GM21390 (cell line): ENCODE data around the gene SHC1.

Source experiments
- ATAC-seq: cut with Tn5 transposase; IDR thresholded peaks from one replicate; pipeline ENCODE4 v1.9.1; 2021; ENCODE audit not compliant: unreplicated experiment

Gene SHC1, protein sequence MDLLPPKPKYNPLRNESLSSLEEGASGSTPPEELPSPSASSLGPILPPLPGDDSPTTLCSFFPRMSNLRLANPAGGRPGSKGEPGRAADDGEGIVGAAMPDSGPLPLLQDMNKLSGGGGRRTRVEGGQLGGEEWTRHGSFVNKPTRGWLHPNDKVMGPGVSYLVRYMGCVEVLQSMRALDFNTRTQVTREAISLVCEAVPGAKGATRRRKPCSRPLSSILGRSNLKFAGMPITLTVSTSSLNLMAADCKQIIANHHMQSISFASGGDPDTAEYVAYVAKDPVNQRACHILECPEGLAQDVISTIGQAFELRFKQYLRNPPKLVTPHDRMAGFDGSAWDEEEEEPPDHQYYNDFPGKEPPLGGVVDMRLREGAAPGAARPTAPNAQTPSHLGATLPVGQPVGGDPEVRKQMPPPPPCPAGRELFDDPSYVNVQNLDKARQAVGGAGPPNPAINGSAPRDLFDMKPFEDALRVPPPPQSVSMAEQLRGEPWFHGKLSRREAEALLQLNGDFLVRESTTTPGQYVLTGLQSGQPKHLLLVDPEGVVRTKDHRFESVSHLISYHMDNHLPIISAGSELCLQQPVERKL

DNA sequence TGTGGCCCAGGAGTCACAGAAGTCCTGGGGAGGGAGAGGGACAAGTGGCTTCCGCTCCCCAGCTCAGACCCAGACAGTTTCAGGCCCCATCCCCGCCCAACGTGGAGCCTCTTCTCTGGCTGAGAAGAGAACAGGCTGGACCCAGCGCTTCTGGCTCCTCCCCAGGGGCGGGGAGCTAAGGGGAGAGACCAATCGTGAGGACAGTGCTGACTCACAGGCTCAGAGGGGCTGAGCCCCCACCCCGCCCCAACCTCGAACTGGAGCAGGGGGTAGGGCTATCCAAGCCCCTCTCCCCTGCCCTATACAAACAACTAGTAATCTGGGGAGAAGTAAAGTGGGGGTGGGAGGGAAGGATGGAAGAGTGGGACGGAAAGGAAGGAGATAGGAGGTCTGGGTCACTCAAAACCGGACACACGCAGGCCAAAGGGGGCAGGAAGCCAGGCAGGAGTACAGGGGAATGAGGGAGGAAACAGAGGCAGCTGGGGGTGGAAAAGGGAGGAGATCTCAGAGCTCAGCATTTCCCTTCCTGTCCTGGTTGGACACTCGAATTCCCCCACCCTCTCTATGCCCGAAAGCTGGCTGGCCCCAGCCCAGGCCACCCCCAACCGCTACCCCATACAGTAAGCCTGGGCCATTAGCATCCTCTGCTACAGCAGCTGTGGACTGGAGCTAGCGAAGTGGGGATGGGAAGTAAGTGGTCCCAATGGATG is at the start of gene SHC1:
Gene SHC1, minus strand, starts transcription at position 117 of the 710 bp plus-strand sequence. CDS start 221 bp downstream, outside the sequence.
- no peak for ATAC-seq

DNA sequence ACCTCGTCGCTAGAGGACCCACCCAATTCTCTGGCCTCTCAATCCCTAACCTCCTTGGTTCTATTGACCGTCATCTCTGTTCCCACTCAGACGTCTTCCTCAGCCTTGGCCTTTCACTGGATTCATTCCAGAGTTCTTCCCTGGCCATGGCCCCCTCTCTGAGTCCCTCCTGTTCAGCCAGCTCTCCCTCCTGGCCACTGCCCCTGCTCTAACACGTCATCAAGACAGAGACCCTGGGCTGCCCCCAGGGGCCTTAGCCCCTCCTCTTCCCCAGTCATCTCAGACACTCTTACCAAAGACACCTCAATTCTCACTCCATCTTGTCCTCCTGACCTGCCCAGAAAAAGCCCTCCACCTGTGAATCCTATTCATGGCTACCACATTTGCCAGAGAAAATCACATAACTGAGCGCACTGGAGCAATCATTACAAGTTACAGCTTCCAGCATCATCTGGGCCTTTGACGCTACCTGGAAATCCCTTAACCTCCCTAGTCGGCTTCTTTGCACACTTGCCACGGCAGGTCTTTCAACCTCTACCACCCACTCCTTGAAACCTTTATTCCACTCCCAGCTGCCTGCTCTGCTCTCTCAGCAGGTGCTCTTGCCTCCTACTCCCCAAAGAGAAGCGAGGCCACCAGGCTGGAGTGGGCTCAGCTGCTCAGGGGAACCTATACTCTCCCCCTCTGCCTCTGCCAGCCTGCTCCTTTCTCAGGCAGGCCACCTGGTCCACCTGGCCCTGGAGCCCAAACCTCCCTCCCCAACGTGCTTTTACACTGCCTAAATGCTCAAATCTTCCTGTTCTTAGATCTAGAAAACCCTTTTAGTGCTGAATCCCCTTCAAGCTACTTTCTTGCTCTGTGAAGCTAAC is 49.1 kb upstream of the SHC1 start:
- no peak for ATAC-seq

DNA sequence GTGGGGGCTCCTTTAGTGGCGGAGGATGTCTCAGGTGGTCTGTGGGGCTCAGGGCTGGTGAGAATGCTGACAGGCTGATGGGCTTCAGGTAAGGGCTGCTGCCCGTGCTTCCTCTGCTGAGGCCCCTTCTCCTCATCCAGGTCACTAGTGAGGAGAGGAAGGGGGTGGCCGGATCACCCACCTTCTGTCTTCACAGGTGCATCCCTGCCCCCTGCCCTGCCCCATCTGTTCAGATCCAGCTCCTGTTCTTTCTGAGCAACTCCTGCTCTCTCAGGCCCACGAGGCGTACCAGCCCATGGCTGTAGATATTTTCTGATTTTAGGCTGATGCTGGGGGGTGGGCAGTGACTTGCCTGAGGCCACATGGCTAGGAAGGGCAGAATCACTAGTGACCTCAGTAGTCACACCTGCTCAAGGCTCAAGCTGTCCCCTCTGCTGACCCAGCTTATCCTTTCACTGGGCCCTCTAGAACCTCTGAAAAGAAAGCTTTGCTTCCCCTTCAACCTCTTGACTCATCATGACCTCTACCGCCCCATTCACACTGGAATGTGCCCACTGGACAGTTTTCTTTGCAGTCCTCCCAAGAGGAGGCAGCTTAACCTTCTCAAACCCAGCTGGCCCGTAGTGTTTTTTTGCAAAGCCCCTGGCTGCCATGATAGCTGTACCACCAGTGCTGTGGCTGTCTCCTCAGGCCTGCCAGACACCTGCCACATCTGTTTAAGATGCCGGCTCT is 48.2 kb upstream of the SHC1 start:
- no peak for ATAC-seq

DNA sequence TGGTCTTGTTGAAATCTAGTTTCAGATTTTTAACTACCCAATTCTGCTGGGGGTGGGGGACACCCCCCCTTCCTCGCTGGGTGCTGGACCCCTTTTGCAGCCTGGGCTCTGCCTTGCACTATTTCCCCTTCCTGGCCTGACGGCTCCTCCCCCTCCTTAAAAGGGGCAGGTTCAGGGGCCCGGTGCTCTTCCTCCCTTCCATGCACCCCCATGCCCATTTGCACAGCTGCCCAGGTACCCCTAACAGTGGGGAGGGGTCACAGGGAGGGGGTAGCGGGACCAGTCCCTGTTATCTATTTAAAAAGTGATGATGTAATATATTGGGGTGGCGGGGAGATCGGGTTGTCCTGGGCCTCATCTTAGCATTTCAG is 47.4 kb upstream of the SHC1 start:
- ATAC-seq: no peak

DNA sequence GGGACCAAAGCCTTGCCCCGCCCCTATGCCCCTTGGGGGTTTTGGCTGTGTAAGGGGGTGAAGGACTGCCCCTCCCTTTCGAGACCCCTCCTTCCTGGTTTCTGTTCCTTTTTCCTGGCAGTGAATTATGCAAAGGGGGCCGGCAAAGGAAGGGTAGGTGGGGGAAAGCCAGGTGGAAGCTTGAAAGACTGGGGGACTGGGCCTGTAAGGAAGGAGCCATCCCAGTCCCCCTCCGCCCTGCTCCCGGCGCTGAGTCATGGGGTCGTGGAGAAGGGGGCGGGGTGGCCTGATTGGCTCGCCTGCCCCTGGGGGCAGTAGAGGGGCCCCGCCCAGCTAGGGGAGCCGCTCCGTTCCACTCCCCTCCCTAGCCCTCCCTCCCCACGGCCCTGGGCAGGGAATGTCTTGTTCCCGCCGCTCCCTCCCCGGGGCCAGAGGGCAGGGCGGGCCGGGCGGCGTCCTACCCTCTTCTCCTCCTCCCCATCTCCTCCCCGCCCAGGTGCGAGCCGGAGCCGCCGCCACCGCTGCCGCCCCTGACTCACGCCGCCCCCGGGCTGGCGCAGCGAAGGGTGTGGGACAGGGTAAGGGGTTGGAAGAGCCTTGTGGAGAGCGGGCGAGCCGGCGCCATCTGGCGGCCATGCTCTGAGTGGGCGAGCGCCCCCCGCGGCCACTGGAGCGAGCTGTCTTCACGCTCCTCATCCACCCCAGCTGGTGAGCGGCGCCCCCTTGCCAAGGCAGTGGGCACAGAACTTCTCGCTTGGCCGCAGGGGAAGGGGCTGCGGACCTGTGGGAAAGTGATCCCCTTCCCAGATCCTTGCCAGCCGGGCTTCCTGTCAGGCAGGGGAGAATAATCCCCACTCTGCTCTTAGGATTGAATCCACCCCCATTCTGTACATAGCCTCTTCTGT is 46.7 kb upstream of the SHC1 start:
- ATAC-seq: peak; percentile 80

DNA sequence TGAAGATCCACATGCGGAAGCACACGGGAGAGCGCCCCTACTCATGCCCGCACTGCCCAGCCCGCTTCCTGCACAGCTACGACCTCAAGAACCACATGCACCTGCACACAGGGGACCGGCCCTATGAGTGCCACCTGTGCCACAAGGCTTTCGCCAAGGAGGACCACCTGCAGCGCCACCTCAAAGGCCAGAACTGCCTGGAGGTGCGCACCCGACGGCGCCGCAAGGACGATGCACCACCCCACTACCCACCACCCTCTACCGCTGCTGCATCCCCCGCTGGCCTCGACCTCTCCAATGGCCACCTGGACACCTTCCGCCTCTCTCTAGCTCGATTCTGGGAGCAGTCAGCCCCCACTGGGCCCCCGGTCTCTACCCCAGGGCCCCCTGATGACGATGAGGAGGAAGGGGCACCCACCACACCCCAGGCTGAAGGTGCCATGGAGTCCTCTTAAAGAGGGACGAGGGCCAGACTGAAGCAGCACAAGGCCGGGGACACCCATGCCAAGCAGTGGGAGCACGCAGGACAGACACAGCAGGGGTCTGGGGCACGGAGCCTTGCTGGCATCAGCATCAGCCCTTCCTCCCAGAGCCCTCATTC is 45.8 kb upstream of the SHC1 start:
- no peak for ATAC-seq

DNA sequence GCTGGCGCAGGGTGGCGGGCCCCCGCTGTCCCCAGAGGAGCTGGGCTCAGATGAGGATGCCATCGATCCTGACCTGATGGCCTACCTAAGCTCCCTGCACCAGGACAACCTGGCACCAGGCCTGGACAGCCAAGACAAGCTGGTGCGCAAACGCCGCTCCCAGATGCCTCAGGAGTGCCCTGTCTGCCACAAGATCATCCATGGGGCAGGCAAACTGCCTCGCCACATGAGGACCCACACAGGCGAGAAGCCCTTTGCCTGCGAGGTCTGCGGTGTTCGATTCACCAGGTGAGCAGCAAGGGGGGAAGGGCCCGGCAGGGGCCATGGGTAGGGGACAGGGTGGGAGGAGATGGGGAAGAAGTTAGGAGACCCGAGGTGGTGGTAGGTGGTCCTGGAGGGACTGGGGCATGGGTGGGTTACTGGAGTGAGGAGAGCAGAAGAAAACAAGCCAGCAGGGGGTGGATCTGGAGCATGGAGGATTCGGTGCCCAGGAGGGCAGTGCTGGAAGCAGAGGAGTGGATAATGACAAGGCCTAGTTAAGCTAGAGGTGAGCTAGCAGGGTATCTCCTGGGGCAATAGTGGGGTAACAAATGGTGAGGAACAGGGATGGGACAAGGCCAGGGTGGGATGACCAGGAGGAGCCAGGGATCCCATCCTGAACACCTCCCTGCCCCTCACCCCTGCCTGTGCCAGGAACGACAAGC is 45.1 kb upstream of the SHC1 start:
- no peak for ATAC-seq

DNA sequence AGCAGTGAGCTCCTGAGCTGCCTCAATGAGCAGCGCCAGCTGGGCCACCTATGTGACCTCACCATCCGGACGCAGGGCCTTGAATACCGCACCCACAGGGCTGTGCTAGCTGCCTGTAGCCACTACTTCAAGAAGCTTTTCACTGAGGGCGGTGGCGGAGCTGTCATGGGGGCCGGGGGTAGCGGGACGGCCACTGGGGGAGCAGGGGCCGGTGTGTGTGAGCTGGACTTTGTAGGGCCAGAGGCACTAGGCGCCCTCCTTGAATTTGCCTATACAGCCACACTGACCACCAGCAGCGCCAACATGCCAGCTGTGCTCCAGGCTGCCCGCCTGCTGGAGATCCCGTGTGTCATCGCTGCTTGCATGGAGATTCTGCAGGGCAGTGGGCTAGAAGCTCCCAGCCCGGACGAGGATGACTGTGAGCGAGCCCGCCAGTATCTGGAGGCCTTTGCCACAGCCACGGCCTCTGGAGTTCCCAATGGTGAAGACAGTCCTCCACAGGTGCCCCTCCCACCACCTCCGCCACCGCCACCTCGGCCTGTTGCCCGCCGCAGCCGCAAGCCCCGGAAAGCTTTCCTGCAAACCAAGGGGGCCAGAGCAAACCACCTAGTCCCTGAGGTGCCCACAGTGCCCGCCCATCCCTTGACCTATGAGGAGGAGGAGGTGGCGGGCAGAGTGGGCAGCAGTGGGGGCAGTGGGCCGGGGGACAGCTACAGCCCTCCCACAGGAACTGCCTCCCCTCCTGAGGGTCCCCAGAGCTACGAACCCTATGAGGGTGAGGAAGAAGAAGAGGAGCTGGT is 44.4 kb upstream of the SHC1 start:
- no peak for ATAC-seq

DNA sequence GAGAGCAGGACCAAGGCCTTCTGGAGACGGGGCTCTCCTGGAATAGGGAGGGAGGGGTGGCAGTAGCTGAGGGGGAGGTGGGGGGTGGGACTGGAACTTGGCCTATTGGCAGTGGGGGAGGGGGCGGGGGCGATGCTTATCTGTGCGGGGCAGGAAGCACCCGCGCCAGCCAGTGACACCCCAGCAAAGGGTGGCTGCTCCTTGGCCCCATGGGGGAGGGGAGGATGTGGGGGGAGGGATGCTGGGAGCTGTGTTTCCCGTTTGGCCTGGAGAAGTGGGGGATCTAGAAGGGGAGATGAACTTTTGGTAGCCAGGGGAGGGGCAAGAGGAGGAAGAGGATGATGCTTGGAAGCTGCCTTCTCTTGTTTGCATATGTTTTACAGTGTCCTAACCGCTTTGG is 43.1 kb upstream of the SHC1 start:
- ATAC-seq: no peak

DNA sequence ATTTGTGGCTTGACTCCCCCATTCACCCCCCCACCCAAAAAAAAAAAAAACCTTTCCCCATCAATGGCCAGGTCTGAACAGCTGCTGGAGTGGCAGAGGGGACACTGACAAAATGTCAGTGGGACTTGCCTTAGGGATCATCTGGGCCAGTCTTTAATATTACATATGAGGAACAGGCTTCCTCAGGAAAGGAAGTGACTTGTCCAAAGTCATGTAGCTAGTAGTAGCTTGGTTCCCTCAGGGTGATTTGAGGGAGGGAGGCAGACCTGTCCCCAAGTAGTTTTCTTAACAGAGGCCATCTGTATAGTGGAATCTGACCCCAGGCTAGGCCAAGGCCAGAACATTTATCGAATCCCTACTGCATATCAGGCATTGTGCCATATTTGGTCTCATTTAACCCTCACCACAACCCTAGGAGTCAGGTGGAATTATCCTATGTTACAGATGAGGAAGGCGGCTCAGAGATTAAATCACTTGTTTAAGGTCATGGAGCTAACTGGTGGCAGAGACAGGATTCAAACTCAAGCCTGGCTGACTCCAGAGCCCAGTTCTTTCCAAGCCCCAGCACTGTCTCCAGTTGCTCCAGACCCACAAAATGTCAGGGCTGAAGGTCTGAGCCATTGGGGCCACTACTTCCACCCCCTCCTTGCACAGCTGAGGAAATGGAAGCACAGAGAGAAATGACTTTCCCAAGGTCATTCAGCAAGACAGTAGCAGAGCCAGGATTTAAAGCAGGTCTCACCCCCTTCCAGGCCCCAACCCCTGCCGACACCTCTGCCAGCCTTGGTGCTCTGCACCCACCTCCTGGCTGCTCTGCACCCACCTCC is 42.4 kb upstream of the SHC1 start:
- no peak for ATAC-seq

DNA sequence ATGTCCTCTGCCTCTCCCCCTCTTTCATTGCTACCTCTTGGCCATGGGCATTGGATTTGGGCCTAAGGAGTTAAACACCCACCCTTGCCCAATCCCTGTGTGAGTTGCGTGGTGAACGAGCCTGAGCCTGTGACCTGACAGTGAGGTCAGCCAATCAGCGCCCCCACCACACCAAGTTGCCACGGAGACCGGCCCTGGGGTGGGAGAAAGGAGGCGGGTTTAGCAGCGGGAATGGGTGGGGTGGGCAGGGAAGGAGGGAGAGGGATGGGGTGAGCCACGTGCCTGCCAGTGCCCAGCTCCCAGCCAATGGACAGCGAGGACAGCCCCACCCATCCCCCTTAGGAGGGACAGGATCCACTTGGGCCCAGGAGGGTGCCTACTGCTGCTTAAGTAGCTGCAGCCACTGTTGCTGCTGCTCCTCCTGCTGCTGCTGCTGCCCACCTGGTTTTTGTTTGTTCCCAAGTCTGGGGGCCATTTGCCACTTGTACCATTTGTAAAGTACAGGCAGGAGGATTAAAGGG is 41.5 kb upstream of the SHC1 start:
- ATAC-seq: no peak

DNA sequence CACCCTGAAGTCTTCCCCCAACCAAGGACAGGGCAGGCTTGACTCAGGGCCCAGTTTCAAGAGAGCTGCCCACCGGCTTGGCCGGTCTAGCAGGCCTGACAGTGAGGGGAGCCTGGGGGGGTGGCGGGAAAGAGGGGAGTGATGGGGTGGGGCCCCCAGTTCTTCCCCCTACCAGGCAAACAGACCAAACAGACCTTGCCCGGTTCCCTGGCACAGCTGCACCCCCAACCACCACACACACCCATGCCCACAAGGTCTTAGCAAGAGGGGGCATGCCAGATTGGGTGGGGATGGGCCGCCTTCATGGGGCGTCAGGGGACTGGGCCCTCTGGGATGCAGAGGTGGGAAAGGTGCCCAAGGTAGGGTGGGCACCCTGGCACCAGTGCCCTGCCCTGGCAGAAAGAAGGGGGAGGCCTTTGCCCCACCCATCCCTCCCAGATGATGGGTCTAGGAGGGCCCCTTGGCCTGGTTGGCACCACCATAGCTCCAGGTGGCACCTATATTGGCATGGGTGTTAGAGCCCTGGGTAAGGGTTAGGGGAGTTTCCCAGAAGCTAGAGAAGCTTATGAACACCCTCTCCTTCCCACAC is 41.0 kb upstream of the SHC1 start:
- no peak for ATAC-seq

DNA sequence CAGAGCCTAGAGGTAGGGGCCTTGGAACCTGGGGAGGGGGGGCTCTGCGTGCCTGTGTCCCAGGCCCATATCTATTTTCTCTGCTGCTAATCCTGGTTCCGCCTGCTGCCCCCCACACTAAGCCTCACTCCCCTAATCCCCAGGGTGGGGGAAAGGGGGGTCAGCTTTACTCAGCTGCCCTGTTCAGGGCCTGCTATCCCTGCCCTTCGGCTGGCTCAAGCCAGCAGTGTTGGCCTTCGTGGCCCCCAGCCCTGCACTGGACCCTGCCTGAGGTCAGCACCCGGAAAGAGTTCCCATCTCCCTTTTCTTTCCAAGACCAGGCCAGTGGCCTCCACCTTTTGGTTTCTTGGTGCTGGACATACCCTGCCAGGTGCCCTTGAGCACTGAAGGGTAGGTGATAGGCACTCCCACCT is 40.5 kb upstream of the SHC1 start:
- ATAC-seq: no peak

DNA sequence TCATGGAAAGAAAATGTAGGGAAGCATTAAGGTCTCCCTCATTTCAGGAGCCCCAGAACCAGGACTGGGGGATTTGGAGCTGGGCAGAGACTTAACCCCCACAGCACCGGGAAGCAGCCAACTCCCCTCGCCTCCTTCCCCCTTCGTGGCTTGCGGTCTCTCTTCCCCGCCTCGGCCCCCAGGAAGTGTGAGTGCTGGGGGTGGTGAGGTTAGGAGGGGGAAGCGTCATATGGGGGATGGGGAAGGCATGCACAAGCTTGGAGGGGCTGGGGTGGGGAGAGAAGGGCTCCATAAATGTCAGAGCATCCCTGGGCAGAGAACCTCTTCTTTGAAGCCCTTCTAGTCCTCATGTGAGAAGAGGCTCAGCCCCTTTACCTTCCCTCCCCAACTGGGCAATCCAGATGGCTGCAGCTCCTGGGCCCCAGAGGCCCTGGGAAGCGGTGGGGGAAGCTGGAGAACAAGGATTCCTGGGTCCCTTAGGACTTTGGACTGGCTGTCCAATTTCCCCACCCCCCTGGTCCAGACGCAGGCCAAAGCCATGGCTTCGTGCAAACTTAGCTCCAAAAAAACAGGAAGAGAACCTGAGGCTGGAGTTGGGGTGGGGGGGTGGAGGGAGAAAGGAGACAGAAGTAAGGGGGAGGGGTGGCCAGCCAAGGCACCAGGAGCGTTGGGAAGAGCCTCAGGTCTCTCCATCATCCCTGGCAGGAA is 39.8 kb upstream of the SHC1 start:
- no peak for ATAC-seq

DNA sequence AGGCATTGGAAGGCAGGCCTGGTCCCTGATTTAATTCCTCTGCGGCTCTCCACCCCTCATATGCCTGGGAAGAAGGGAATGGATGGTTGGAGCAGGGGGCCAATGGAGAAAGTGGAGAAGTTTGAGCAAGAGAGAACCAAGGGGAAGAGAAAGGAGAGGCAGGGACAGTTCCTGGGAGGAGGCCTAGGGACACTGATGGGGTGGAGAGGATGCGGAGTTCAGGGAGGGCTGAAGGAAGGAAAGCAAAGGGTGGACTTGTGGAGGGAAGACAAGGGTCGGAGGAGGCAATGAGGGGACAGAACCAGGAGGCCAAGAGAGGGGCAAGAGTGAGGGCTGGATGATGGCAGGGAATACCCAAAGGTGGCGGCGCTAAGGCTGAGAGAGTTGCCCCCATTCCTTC is 39.2 kb upstream of the SHC1 start:
- no peak for ATAC-seq
